ENCODE data around the gene CRIP3. TPM values are rescaled to one million over a fixed set of nuclear protein-coding genes. Genes with fewer than 3 reads are reported as not detected.

Gene CRIP3
- total RNA-seq, 4 donors from 2014 or later, result 1.5 to 2.7 TPM; not detected in 2

- H3K27ac ChIP-seq, result no peak overlapping the region
- no peaks in the 10 kb centered on the region for H3K27me3 ChIP-seq
- no peaks in the 10 kb centered on the region for H3K9me3 ChIP-seq
- H3K4me1 ChIP-seq, result peaks cover 0 to 16% of the 10 kb centered on the region in 2 donors
- TF ChIP-seq CTCF (IDR thresholded peaks at IDR 0.05) (no peak), POLR2A (IDR thresholded peaks at IDR 0.05) (no peak)
- H3K36me3 ChIP-seq, result no peaks in the 10 kb centered on the region
- intact Hi-C loops (cut with DNase I; ENCODE audit: low total_unique reads), result no loop called here
- H3K4me3 ChIP-seq, result no peak overlapping the region
- DNase-seq, result no peak
These were observed 36.7 kb downstream of the CRIP3 start for GRCh38 chr6:43271944-43272343.

GRCh38 chr6:43271103-43271815 lies 37.4 kb downstream of the CRIP3 start:
- intact Hi-C loops (cut with DNase I; ENCODE audit: low total_unique reads), result no loop called here
- DNase-seq, result no peak
- H3K9me3 ChIP-seq, result no peaks in the 10 kb centered on the region
- H3K4me1 ChIP-seq, result peaks cover 0 to 16% of the 10 kb centered on the region in 2 donors
- H3K27me3 ChIP-seq, result no peaks in the 10 kb centered on the region
- H3K27ac ChIP-seq, result no peak overlapping the region
- TF ChIP-seq POLR2A (IDR thresholded peaks at IDR 0.05) (no peak), CTCF (IDR thresholded peaks at IDR 0.05) (no peak)
- no peak overlapping the region for H3K4me3 ChIP-seq
- no peaks in the 10 kb centered on the region for H3K36me3 ChIP-seq

GRCh38 chr6:43269273-43270007 lies 39.2 kb downstream of the CRIP3 start:
- no peaks in the 10 kb centered on the region for H3K9me3 ChIP-seq
- peak overlapping the region; percentile 7 to 21 for H3K4me3 ChIP-seq
- peak overlapping the region in 1 of 2 donors; percentile 50 for H3K27ac ChIP-seq
- TF ChIP-seq POLR2A (IDR thresholded peaks at IDR 0.05), result no peak
- TF ChIP-seq CTCF (IDR thresholded peaks at IDR 0.05), result no peak
- intact Hi-C loops (cut with DNase I; ENCODE audit: low total_unique reads), result no loop called here
- no peaks in the 10 kb centered on the region for H3K36me3 ChIP-seq
- DNase-seq, result no peak
- peaks cover 0 to 6% of the 10 kb centered on the region in 2 donors for H3K4me1 ChIP-seq
- no peaks in the 10 kb centered on the region for H3K27me3 ChIP-seq

- Histone ChIP-seq H3K36me3 (no peaks in the 10 kb centered on the region), H3K4me1 (peaks cover 0 to 6% of the 10 kb centered on the region in 2 donors), H3K27me3 (no peaks in the 10 kb centered on the region), H3K9me3 (no peaks in the 10 kb centered on the region), H3K4me3 (no peak overlapping the region), H3K27ac (peak overlapping the region; percentile 11 to 50)
- DNase-seq, result no peak
- intact Hi-C loops (cut with DNase I; ENCODE audit: low total_unique reads), result no loop called here
- no peak for TF ChIP-seq CTCF (IDR thresholded peaks at IDR 0.05)
- no peak for TF ChIP-seq POLR2A (IDR thresholded peaks at IDR 0.05)
These were observed 39.8 kb downstream of the CRIP3 start for GRCh38 chr6:43268782-43269272.

- Histone ChIP-seq H3K9me3 (no peaks in the 10 kb centered on the region), H3K4me1 (peaks cover 0 to 6% of the 10 kb centered on the region in 2 donors), H3K36me3 (no peaks in the 10 kb centered on the region), H3K4me3 (no peak overlapping the region), H3K27me3 (no peaks in the 10 kb centered on the region), H3K27ac (peak overlapping the region; percentile 11 to 50)
- intact Hi-C loops (cut with DNase I; ENCODE audit: low total_unique reads), result no loop called here
- no peak for TF ChIP-seq CTCF (IDR thresholded peaks at IDR 0.05)
- no peak for DNase-seq
These were observed 40.3 kb downstream of the CRIP3 start for GRCh38 chr6:43268355-43268700.

Data from uterus (tissue), 4 donors.